Raji (cell line): Measurements from ENCODE around the gene EPHX1.

Experiments used
- POLR2A ChIP-seq: IDR thresholded peaks from 2 replicates; pipeline ENCODE4 v1.6.1; 2011; ENCODE audit warnings: low read depth, low read length, control low read depth; ENCODE audit not compliant: insufficient read depth

Gene EPHX1

GRCh38 chr1:225865514-225865913 is 55.6 kb downstream of the EPHX1 start:
- TF ChIP-seq POLR2A = no peak

- TF ChIP-seq POLR2A = no peak
Observed at GRCh38 chr1:225866061-225866837, 56.3 kb downstream of the EPHX1 start.

- TF ChIP-seq POLR2A = no peak
Observed at GRCh38 chr1:225866981-225867380, 57.1 kb downstream of the EPHX1 start.

- no peak for TF ChIP-seq POLR2A
Observed at GRCh38 chr1:225868631-225869330, 58.9 kb downstream of the EPHX1 start.

GRCh38 chr1:225870911-225871310 is 61.0 kb downstream of the EPHX1 start:
- TF ChIP-seq POLR2A = no peak

GRCh38 chr1:225871359-225872074 is 61.6 kb downstream of the EPHX1 start:
- no peak for TF ChIP-seq POLR2A

- TF ChIP-seq POLR2A = no peak
Observed at GRCh38 chr1:225872075-225872430, 62.1 kb downstream of the EPHX1 start.

GRCh38 chr1:225873281-225873850 is 63.4 kb downstream of the EPHX1 start:
- no peak for TF ChIP-seq POLR2A

- TF ChIP-seq POLR2A = no peak
Observed at GRCh38 chr1:225874431-225874830, 64.5 kb downstream of the EPHX1 start.

- TF ChIP-seq POLR2A = no peak
Observed at GRCh38 chr1:225875044-225875815, 65.3 kb downstream of the EPHX1 start.

GRCh38 chr1:225876900-225877510 is 67.1 kb downstream of the EPHX1 start:
- no peak for TF ChIP-seq POLR2A

GRCh38 chr1:225877580-225877979 is 67.7 kb downstream of the EPHX1 start:
- TF ChIP-seq POLR2A = no peak

- TF ChIP-seq POLR2A = no peak
Observed at GRCh38 chr1:225878282-225878681, 68.4 kb downstream of the EPHX1 start.

GRCh38 chr1:225879521-225880221 is 69.7 kb downstream of the EPHX1 start:
- no peak for TF ChIP-seq POLR2A
